ENCODE results near the gene FLVCR2. TPM values are rescaled to one million over a fixed set of nuclear protein-coding genes. Genes with fewer than 3 reads are reported as not detected.

The FLVCR2 gene
- total RNA-seq, 4 donors from 2014 or later = 5.1 to 65.5 (median 14.5) TPM

GRCh38 chr14:75559451-75560222 lies 18.8 kb upstream of the FLVCR2 start:
- ATAC-seq (peak in 1 of 2 donors; percentile 4), DNase-seq (peak in 1 of 2 donors; percentile 66)
- Histone ChIP-seq H3K27me3 (no peaks in the 10 kb centered on the region), H3K4me3 (no peak overlapping the region), H3K27ac (peak overlapping the region; percentile 73 to 89 (median 80)), H3K4me1 (peaks cover 34 to 41% of the 10 kb centered on the region in 2 donors), H3K9me3 (no peaks in the 10 kb centered on the region), H3K36me3 (no peaks in the 10 kb centered on the region)
- in situ Hi-C loops (cut with MboI; ENCODE audit: low sequenced_read_pairs in 4 of 4) = no loop called here
- TF ChIP-seq CTCF (IDR thresholded peaks at IDR 0.05 in 4 of 5, conservative IDR thresholded peaks at IDR 0.05 in 1 of 5) = no peak
- TF ChIP-seq POLR2A (IDR thresholded peaks at IDR 0.05) = no peak
- intact Hi-C loops (cut with DNase I; ENCODE audit: low total_unique reads) = loop anchor here (2.0 to 5.0 kb wide), 4 partner anchors 25 to 257 kb away; no protein-coding TSS in a partner anchor

GRCh38 chr14:75561013-75561432 lies 17.4 kb upstream of the FLVCR2 start:
- peak; percentile 71 to 77 for ATAC-seq
- Histone ChIP-seq H3K27ac (peak overlapping the region in 3 of 4 donors; percentile 35 to 89 (median 84)), H3K4me3 (no peak overlapping the region)

GRCh38 chr14:75562089-75562488 lies 16.3 kb upstream of the FLVCR2 start:
- intact Hi-C loops (cut with DNase I; ENCODE audit: low total_unique reads) = loop anchor here (5.0 kb wide), 2 partner anchors 130 to 220 kb away; no protein-coding TSS in a partner anchor

More at GRCh38 chr14:75561013-75561432, 17.4 kb upstream of the FLVCR2 start:
- no peaks in the 10 kb centered on the region for H3K9me3 ChIP-seq
- no peaks in the 10 kb centered on the region for H3K36me3 ChIP-seq
- TF ChIP-seq POLR2A (IDR thresholded peaks at IDR 0.05) (no peak), CTCF (IDR thresholded peaks at IDR 0.05 in 4 of 5, conservative IDR thresholded peaks at IDR 0.05 in 1 of 5) (peak; percentile 79 to 87 (median 85))
- intact Hi-C loops (cut with DNase I; ENCODE audit: low total_unique reads) (loop anchor here (1.0 to 5.0 kb wide), 5 partner anchors 26 to 258 kb away; no protein-coding TSS in a partner anchor), in situ Hi-C loops (cut with MboI; ENCODE audit: low sequenced_read_pairs in 4 of 4) (no loop called here)
- H3K4me1 ChIP-seq = peaks cover 40 to 53% of the 10 kb centered on the region in 2 donors
- no peaks in the 10 kb centered on the region for H3K27me3 ChIP-seq
- DNase-seq = peak; percentile 83 to 92

GRCh38 chr14:75562489-75562888 lies 15.9 kb upstream of the FLVCR2 start:
- no peaks in the 10 kb centered on the region for H3K36me3 ChIP-seq
- no peak for TF ChIP-seq CTCF (IDR thresholded peaks at IDR 0.05 in 4 of 5, conservative IDR thresholded peaks at IDR 0.05 in 1 of 5)
- no peak for TF ChIP-seq POLR2A (IDR thresholded peaks at IDR 0.05)
- peak overlapping the region; percentile 47 to 89 (median 86) for H3K27ac ChIP-seq
- no peaks in the 10 kb centered on the region for H3K27me3 ChIP-seq
- peaks cover 40 to 55% of the 10 kb centered on the region in 2 donors for H3K4me1 ChIP-seq
- DNase-seq (no peak), ATAC-seq (no peak)
- H3K4me3 ChIP-seq = no peak overlapping the region
- H3K9me3 ChIP-seq = no peaks in the 10 kb centered on the region
- in situ Hi-C loops (cut with MboI; ENCODE audit: low sequenced_read_pairs in 4 of 4) (no loop called here), intact Hi-C loops (cut with DNase I; ENCODE audit: low total_unique reads) (loop anchor here (5.0 kb wide), 2 partner anchors 130 to 220 kb away; no protein-coding TSS in a partner anchor)

More at GRCh38 chr14:75562089-75562488, 16.3 kb upstream of the FLVCR2 start:
- H3K4me1 ChIP-seq = peaks cover 40 to 55% of the 10 kb centered on the region in 2 donors
- TF ChIP-seq CTCF (IDR thresholded peaks at IDR 0.05 in 4 of 5, conservative IDR thresholded peaks at IDR 0.05 in 1 of 5) = no peak
- H3K9me3 ChIP-seq = no peaks in the 10 kb centered on the region
- peak overlapping the region; percentile 47 to 89 (median 70) for H3K27ac ChIP-seq
- no peak for DNase-seq
- no peak overlapping the region for H3K4me3 ChIP-seq
- no peaks in the 10 kb centered on the region for H3K27me3 ChIP-seq
- no peak for ATAC-seq
- H3K36me3 ChIP-seq = no peaks in the 10 kb centered on the region
- in situ Hi-C loops (cut with MboI; ENCODE audit: low sequenced_read_pairs in 4 of 4) = no loop called here

Data from gastrocnemius medialis (tissue), 4 donors.